A673 (cell line): Measurements from ENCODE around the gene PDC. TPM values are rescaled to one million over a fixed set of nuclear protein-coding genes. Genes with fewer than 3 reads are reported as not detected.

ENCODE experiments used
- BruUV-seq: library from RNA; stranded (reverse); fragments of 400-500 nt; replicated peaks from 2 replicates; lab custom pipeline; 2021; lab: Mats Ljungman, UMichigan
- CTCF ChIA-PET: fragments of 300-600 bp; sonication (Branson Sonifier 250); formaldehyde crosslinking; loops from one replicate; lab custom pipeline; 2022; ENCODE audit warnings: antibody characterized with exemption; lab: Charles Lee
- POLR2A ChIA-PET: fragments of 300-600 bp; sonication (Branson Sonifier 250); formaldehyde crosslinking; loops from one replicate; lab custom pipeline; 2022; ENCODE audit warnings: antibody characterized with exemption; ENCODE audit not compliant: low non-redundant PET; lab: Charles Lee
- DNase-seq: peaks from one replicate; pipeline ENCODE4 v3.0.0-alpha.2; 2015; ENCODE audit warnings: low spot score
- H3K27ac ChIP-seq: fragments of 200-600 bp; sonication (generic); 2 replicates; pipeline ENCODE4 v1.5.1; 2016; ENCODE audit warnings: mixed run types, low read depth, mild to moderate bottlenecking, mixed read lengths, antibody characterized with exemption, low read length; ENCODE audit not compliant: poor library complexity, severe bottlenecking
- H3K27me3 ChIP-seq: fragments of 200-600 bp; sonication (generic); replicated peaks from 2 replicates; pipeline ENCODE4 v1.6.1; 2017; ENCODE audit warnings: mixed run types, low read depth, mild to moderate bottlenecking, mixed read lengths, antibody characterized with exemption, low read length; ENCODE audit not compliant: insufficient read depth, poor library complexity
- H3K36me3 ChIP-seq: fragments of 200-600 bp; sonication (generic); 2 replicates; pipeline ENCODE4 v1.6.1; 2016; ENCODE audit warnings: mixed run types, mild to moderate bottlenecking, mixed read lengths, antibody characterized with exemption, low read length; ENCODE audit not compliant: insufficient read depth, poor library complexity, severe bottlenecking
- H3K4me1 ChIP-seq: fragments of 200-600 bp; sonication (generic); 2 replicates; pipeline ENCODE4 v1.6.1; 2017; ENCODE audit warnings: mixed run types, mild to moderate bottlenecking, mixed read lengths, antibody characterized with exemption, low read length; ENCODE audit not compliant: insufficient read depth, poor library complexity, severe bottlenecking
- H3K4me3 ChIP-seq: fragments of 200-600 bp; sonication (generic); 2 replicates; pipeline ENCODE4 v1.5.1; 2016; ENCODE audit warnings: low read depth, mixed run types, mild to moderate bottlenecking, mixed read lengths, low read length; ENCODE audit not compliant: poor library complexity, severe bottlenecking
- H3K9me3 ChIP-seq: fragments of 200-600 bp; sonication (generic); 2 replicates; pipeline ENCODE4 v1.6.1; 2016; ENCODE audit warnings: mixed run types, low read depth, mild to moderate bottlenecking, mixed read lengths, antibody characterized with exemption, low read length; ENCODE audit not compliant: poor library complexity, severe bottlenecking
- CTCF ChIP-seq: fragments of 300-800, 200-600 bp; sonication (generic); conservative IDR thresholded peaks from 2 replicates; pipeline ENCODE4 v1.5.1; 2017; ENCODE audit warnings: low read depth, mild to moderate bottlenecking, antibody characterized with exemption, low read length, moderate library complexity, mixed read lengths
- EZH2 ChIP-seq: fragments of 200-600 bp; sonication (generic); IDR thresholded peaks from 2 replicates; pipeline ENCODE4 v1.6.1; 2017; ENCODE audit warnings: borderline replicate concordance, low read depth, mild to moderate bottlenecking, mixed read lengths, antibody characterized with exemption, low read length; ENCODE audit not compliant: poor library complexity, severe bottlenecking
- intact Hi-C: fragments of 100-400 bp; cut with micrococcal nuclease; formaldehyde crosslinking; loops from one replicate; pipeline ENCODE4 v1.10.0; 2022; ENCODE audit not compliant: unreplicated experiment
- total RNA-seq: library from RNA; stranded (reverse); gene quantifications from 2 replicates; pipeline ENCODE4 v1.2.3, GENCODE V29; 2021

PDC gene
- total RNA-seq, 1 experiment from 2014 or later, result not detected

GRCh38 chr1:186476264-186477040 is 15.5 kb upstream of the PDC start:
- H3K27me3 ChIP-seq, result no peaks in the 10 kb centered on the region
- no peak overlapping the region for H3K4me3 ChIP-seq
- DNase-seq, result no peak
- ChIA-PET POLR2A (no interaction called here), CTCF (no interaction called here)
- no peak overlapping the region for H3K27ac ChIP-seq
- no peaks in the 10 kb centered on the region for H3K9me3 ChIP-seq
- peaks cover 6% of the 10 kb centered on the region for H3K4me1 ChIP-seq
- no peak for TF ChIP-seq CTCF
- TF ChIP-seq EZH2, result no peak
- no TSS peak for BruUV-seq
- intact Hi-C loops, result no loop called here
- H3K36me3 ChIP-seq, result no peaks in the 10 kb centered on the region

- BruUV-seq, result no TSS peak
- no peak overlapping the region for H3K4me3 ChIP-seq
- H3K36me3 ChIP-seq, result no peaks in the 10 kb centered on the region
- no peaks in the 10 kb centered on the region for H3K9me3 ChIP-seq
- intact Hi-C loops, result no loop called here
- no peaks in the 10 kb centered on the region for H3K27me3 ChIP-seq
- peaks cover 6% of the 10 kb centered on the region for H3K4me1 ChIP-seq
- TF ChIP-seq EZH2 (no peak), CTCF (no peak)
- ChIA-PET CTCF (no interaction called here), POLR2A (no interaction called here)
- no peak for DNase-seq
- no peak overlapping the region for H3K27ac ChIP-seq
Observed at GRCh38 chr1:186474208-186474607, 13.3 kb upstream of the PDC start.

GRCh38 chr1:186473047-186473446 is 12.1 kb upstream of the PDC start:
- intact Hi-C loops, result no loop called here
- Histone ChIP-seq H3K27ac (no peak overlapping the region), H3K4me3 (no peak overlapping the region), H3K9me3 (no peaks in the 10 kb centered on the region), H3K36me3 (no peaks in the 10 kb centered on the region), H3K27me3 (no peaks in the 10 kb centered on the region), H3K4me1 (peaks cover 6% of the 10 kb centered on the region)
- ChIA-PET CTCF (no interaction called here), POLR2A (no interaction called here)
- DNase-seq, result no peak
- TF ChIP-seq EZH2, result no peak
- no peak for TF ChIP-seq CTCF
- no TSS peak for BruUV-seq
